ENCODE results near the gene PITPNM3. TPM values are rescaled to one million over a fixed set of nuclear protein-coding genes. Genes with fewer than 3 reads are reported as not detected.

Gene PITPNM3
- total RNA-seq, 1 donor from 2014 or later: 2.2 TPM

DNA sequence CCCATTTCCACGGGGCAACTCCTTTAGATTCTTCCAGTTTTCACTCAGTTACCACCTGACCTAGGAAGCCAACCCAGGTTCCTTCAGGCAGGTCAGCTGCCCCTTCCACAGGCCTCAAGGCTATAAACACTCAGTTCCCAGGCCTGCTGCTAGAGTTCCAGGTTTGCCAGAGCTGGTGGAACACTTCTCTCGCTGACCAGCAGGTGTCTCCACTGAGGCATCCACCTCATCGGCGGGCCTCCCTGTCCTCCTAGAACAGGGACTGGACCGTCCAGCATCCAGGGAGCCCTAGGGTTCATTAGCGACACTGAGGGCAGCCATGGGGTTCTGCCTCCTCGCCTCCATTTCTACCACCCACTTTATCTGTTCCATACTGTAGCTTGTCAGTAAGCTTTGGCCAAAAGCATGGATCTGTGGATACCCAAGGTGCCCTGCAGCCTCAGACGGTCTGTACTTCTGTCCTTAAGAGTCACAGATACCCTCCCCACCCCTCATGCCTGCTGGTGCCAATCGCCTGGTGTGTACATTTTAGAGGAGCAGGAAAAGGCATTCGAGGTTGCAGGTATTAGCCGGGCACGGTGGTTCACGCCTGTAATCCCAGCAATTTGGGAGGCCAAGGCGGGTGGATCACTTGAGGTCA lies 83.1 kb downstream of the PITPNM3 start:
- H3K4me3 ChIP-seq (ENCODE audit: low read depth, low read length): no peak overlapping the region
- no peaks in the 10 kb centered on the region for H3K27me3 ChIP-seq (ENCODE audit: control insufficient read depth, insufficient read depth, low read length)
- no peaks in the 10 kb centered on the region for H3K36me3 ChIP-seq (ENCODE audit: control insufficient read depth, insufficient read depth, low read length)
- TF ChIP-seq, protein P1, sequence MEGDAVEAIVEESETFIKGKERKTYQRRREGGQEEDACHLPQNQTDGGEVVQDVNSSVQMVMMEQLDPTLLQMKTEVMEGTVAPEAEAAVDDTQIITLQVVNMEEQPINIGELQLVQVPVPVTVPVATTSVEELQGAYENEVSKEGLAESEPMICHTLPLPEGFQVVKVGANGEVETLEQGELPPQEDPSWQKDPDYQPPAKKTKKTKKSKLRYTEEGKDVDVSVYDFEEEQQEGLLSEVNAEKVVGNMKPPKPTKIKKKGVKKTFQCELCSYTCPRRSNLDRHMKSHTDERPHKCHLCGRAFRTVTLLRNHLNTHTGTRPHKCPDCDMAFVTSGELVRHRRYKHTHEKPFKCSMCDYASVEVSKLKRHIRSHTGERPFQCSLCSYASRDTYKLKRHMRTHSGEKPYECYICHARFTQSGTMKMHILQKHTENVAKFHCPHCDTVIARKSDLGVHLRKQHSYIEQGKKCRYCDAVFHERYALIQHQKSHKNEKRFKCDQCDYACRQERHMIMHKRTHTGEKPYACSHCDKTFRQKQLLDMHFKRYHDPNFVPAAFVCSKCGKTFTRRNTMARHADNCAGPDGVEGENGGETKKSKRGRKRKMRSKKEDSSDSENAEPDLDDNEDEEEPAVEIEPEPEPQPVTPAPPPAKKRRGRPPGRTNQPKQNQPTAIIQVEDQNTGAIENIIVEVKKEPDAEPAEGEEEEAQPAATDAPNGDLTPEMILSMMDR (IDR thresholded peaks at IDR 0.05; ENCODE audit: insufficient read depth, low read length, poor library complexity, severe bottlenecking): peak; percentile 94
- peak; percentile 16 for DNase-seq (ENCODE audit: low read depth)

DNA sequence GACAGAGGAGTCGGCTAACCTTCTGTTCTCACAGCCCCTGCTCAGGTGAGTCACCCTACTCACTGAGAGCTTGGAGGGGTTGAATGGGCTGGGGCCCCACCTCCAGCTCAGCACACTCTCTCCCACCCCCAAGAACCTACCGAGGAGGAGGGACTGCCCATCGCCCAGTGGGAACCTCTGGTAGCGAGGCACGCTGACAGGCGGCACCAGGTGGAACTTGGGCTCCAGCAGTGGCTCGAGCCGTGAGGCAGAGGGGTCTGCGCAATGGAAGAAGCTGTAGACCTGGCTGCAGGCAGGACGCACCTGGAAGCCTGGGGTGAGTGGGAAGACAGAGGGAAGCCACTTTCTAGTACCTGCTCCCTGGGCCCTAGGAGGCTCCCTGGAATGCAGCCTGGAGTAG lies 83.8 kb downstream of the PITPNM3 start:
- DNase-seq (ENCODE audit: low read depth): no peak
- Histone ChIP-seq H3K36me3 (ENCODE audit: control insufficient read depth, insufficient read depth, low read length) (no peaks in the 10 kb centered on the region), H3K27me3 (ENCODE audit: control insufficient read depth, insufficient read depth, low read length) (no peaks in the 10 kb centered on the region), H3K4me3 (ENCODE audit: low read depth, low read length) (no peak overlapping the region)
- TF ChIP-seq, protein P1 (IDR thresholded peaks at IDR 0.05; ENCODE audit: insufficient read depth, low read length, poor library complexity, severe bottlenecking): no peak

DNA sequence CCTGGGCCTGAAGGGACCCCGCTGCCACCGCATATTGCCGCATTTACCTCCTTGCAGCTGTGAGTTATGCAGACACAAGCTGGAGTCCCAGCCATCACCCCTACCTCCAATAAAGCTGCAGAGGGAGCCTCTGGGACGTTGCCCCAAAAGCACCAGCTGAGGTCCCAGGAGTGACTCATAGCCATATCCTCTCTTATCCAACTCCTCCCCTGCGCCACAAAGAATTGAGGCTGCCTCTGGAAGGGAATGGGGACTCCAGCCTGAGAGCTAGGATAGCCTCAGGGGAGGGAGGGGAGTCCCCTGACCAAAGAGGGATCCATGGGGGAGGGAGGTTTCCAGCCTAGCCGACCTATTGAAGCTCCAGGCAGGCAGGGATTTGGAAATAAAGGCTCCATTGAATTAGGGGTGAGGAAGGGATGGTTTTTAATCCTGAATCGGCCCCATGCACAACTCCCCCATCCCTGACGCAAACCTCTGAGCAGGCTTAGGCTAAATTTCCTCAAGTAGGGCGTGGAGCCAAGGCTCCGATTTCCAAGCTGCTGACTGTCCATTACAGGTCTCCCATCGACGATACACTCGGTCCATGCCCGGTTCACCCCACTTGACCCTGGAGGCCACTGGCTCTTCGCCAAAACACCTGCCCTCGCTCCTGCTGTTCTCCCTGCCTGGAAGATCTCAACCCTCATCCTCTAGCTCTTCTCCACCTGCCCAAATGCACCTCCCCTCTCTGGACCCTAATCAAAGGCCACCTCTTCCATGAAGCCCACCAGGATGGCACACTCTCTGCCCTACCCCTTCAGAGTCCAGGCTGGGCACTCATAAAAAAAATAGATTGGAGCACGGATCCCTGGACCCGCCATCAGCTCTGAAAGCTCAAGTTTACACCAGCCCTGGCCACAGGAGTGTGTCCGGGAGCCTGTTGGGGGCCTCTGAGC lies 84.6 kb downstream of the PITPNM3 start:
- TF ChIP-seq, protein P1 (IDR thresholded peaks at IDR 0.05; ENCODE audit: insufficient read depth, low read length, poor library complexity, severe bottlenecking): no peak
- no peaks in the 10 kb centered on the region for H3K36me3 ChIP-seq (ENCODE audit: control insufficient read depth, insufficient read depth, low read length)
- DNase-seq (ENCODE audit: low read depth): no peak
- no peaks in the 10 kb centered on the region for H3K27me3 ChIP-seq (ENCODE audit: control insufficient read depth, insufficient read depth, low read length)
- no peak overlapping the region for H3K4me3 ChIP-seq (ENCODE audit: low read depth, low read length)

DNA sequence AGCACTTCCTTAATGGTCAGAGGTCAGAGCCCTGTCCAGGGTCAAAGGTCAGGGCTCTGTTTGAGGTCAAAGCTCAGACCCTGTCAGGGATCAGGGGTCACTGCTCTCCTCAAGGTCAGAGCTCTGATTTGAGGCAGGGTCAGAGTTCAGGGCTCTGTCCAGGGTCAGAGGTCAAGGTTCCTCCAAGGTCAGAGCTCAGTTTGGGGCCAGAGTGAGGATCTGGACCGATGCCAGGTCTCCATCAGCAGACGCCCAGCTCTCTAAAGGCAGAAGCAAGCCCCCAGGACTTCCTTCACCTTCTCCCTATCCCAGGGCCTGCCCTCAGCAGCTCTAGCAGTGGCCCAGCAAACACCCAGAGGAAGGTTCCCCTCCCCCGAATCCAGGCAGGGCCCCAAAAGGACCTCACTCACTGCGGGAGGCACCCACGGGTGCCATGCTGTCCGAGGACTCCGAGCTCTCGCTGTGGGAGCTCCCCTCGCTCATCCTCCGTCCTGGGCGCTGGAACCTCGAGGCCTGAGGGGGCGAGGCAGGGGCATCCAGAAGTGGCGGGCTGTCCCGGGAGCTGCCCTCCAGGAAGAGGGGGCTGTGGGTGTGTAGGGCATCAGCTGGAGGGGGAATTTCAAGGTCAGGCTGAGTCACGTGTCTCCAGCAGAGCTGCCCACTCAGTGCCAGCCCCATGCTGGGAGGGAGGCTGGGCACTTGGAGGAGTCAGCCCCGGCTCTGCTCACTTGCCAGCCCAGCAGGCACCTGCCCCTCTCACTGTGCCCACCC lies 85.4 kb downstream of the PITPNM3 start:
- H3K4me3 ChIP-seq (ENCODE audit: low read depth, low read length): no peak overlapping the region
- TF ChIP-seq, protein P1 (IDR thresholded peaks at IDR 0.05; ENCODE audit: insufficient read depth, low read length, poor library complexity, severe bottlenecking): no peak
- H3K27me3 ChIP-seq (ENCODE audit: control insufficient read depth, insufficient read depth, low read length): no peaks in the 10 kb centered on the region
- H3K36me3 ChIP-seq (ENCODE audit: control insufficient read depth, insufficient read depth, low read length): no peaks in the 10 kb centered on the region
- no peak for DNase-seq (ENCODE audit: low read depth)

DNA sequence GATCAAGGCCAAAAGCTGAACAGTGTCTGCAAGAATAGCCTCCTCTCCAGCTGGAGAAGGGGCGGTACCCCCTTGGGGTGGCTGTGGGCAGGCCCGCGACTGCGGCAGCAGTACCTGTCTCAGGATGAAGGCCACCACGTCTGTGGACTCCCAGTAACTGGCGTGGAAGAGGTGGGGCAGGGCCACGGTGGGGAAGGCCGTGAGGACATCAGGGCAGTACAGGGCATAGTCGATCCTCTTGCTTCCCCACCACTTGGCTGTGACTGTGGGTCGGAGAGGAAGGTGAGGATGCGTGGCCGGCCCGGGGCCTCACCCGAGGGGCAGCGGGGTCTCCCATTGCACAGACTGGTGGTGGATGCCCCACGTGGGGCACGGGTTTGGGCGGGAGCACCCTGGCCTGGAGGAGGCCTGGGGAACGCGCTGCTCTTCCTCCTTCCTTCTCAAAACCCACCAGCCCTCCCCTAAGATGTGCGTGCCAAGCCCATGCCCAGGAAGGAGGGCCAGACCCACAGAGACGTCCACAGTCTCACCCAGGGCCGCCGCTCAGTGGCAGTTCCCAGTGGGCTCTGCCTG lies 86.1 kb downstream of the PITPNM3 start:
- Histone ChIP-seq H3K36me3 (ENCODE audit: control insufficient read depth, insufficient read depth, low read length) (no peaks in the 10 kb centered on the region), H3K4me3 (ENCODE audit: low read depth, low read length) (no peak overlapping the region), H3K27me3 (ENCODE audit: control insufficient read depth, insufficient read depth, low read length) (no peaks in the 10 kb centered on the region)
- no peak for DNase-seq (ENCODE audit: low read depth)
- TF ChIP-seq, protein P1 (IDR thresholded peaks at IDR 0.05; ENCODE audit: insufficient read depth, low read length, poor library complexity, severe bottlenecking): no peak
